ENCODE results near the gene ZNF561.

Gene ZNF561

GRCh38 chr19:9570255-9570654 is 50.8 kb downstream of the ZNF561 start:
- DNase-seq: no peak

GRCh38 chr19:9566729-9567128 is 54.3 kb downstream of the ZNF561 start:
- DNase-seq: no peak

GRCh38 chr19:9565900-9566705 is 54.9 kb downstream of the ZNF561 start:
- DNase-seq: no peak

All from effector CD4-positive, alpha-beta T cell (primary cell).